ENCODE data around the gene PSMG2.

PSMG2 gene

DNA sequence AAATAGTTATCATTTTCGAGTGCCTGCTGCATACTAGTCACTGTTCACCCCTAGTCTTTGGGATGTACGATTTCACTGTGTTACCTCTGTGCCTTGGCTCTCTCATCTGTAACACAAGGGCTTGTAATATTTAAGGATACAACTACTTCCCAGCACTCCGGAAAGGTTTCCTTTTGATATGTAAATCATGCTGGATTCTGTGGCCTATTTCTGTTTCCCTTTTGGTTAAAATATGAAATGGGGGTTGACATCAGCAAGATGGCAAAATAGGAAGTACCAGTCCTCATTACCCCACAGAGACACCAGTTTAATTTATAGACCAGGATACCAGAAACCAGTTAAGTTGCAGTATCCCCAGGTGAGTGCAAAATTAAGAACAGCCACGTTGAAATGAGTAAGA is 23.5 kb downstream of the PSMG2 start:
- no peak for ATAC-seq
- no peak for TF ChIP-seq PPARA (CRISPR knock-in tag; IDR thresholded peaks at IDR 0.05; ENCODE audit: borderline replicate concordance)
- no peak for TF ChIP-seq CREB5 (CRISPR knock-in tag; IDR thresholded peaks at IDR 0.05; ENCODE audit: low read depth)
- no peak for TF ChIP-seq POU6F1 (CRISPR knock-in tag; IDR thresholded peaks at IDR 0.05; ENCODE audit: borderline replicate concordance, low read depth)

DNA sequence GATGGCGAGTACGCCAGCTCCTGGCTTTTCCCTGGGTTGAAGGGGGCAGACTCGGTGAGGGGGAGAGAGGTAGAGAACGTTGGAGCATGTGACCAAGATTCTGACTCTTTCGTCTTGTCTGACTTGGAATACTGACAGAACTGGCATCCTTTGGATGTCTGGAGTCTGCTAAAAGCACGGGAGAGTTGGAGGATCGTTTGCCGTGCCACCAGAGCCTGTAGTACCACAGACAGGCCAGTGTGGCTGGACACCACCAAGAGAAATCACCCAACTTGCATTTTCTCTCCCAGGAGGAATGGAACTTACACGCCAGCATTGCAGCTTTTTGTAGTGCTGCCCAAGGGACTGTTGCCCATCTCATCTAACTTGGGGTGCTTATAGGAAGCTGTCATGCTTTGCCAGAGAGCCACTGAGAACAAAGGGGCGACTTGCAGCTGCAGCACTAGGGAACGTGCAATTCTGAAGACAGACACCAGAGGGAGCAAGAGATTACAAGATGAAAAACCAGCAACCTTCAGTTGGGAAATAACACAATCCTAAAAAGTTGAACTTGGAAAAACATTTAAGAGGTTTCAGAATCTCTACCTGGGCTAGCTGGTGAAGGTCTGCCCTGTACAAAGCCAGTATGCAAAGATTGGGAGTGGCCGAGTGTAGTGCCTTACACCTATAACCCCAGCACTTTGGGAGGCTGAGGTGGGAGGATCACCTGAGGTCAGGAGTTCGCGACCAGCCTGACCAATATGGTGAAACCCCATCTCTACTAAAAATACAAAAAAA is 24.1 kb downstream of the PSMG2 start:
- peak; percentile 86 for ATAC-seq
- TF ChIP-seq, protein P1, sequence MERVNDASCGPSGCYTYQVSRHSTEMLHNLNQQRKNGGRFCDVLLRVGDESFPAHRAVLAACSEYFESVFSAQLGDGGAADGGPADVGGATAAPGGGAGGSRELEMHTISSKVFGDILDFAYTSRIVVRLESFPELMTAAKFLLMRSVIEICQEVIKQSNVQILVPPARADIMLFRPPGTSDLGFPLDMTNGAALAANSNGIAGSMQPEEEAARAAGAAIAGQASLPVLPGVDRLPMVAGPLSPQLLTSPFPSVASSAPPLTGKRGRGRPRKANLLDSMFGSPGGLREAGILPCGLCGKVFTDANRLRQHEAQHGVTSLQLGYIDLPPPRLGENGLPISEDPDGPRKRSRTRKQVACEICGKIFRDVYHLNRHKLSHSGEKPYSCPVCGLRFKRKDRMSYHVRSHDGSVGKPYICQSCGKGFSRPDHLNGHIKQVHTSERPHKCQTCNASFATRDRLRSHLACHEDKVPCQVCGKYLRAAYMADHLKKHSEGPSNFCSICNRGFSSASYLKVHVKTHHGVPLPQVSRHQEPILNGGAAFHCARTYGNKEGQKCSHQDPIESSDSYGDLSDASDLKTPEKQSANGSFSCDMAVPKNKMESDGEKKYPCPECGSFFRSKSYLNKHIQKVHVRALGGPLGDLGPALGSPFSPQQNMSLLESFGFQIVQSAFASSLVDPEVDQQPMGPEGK (CRISPR knock-in tag; IDR thresholded peaks at IDR 0.05; ENCODE audit: borderline replicate concordance) = no peak
- TF ChIP-seq BACH2 (CRISPR knock-in tag; IDR thresholded peaks at IDR 0.05; ENCODE audit: borderline replicate concordance) (no peak), ZNF70 (CRISPR knock-in tag; IDR thresholded peaks at IDR 0.05) (no peak), ESRRG (CRISPR knock-in tag; IDR thresholded peaks at IDR 0.05) (no peak), ZC3H10 (CRISPR knock-in tag; IDR thresholded peaks at IDR 0.05) (no peak), CREB5 (CRISPR knock-in tag; IDR thresholded peaks at IDR 0.05; ENCODE audit: low read depth) (no peak), GLIS3 (CRISPR knock-in tag; IDR thresholded peaks at IDR 0.05) (no peak), RARB (CRISPR knock-in tag; IDR thresholded peaks at IDR 0.05) (no peak), ZFP30 (CRISPR knock-in tag; IDR thresholded peaks at IDR 0.05) (no peak), ZFP3 (CRISPR knock-in tag; IDR thresholded peaks at IDR 0.05) (no peak), TCF4 (CRISPR knock-in tag; IDR thresholded peaks at IDR 0.05; ENCODE audit: borderline replicate concordance) (no peak), ZNF8 (CRISPR knock-in tag; IDR thresholded peaks at IDR 0.05) (no peak), SNAI2 (CRISPR knock-in tag; IDR thresholded peaks at IDR 0.05) (no peak), CSDC2 (CRISPR knock-in tag; IDR thresholded peaks at IDR 0.05) (no peak), POU6F1 (CRISPR knock-in tag; IDR thresholded peaks at IDR 0.05; ENCODE audit: borderline replicate concordance, low read depth) (no peak), PPARA (CRISPR knock-in tag; IDR thresholded peaks at IDR 0.05; ENCODE audit: borderline replicate concordance) (no peak), TOX (CRISPR knock-in tag; IDR thresholded peaks at IDR 0.05; ENCODE audit: borderline replicate concordance) (no peak), ZNF565 (CRISPR knock-in tag; conservative IDR thresholded peaks at IDR 0.05; ENCODE audit: low read depth) (no peak)
- TF ChIP-seq, protein P2, sequence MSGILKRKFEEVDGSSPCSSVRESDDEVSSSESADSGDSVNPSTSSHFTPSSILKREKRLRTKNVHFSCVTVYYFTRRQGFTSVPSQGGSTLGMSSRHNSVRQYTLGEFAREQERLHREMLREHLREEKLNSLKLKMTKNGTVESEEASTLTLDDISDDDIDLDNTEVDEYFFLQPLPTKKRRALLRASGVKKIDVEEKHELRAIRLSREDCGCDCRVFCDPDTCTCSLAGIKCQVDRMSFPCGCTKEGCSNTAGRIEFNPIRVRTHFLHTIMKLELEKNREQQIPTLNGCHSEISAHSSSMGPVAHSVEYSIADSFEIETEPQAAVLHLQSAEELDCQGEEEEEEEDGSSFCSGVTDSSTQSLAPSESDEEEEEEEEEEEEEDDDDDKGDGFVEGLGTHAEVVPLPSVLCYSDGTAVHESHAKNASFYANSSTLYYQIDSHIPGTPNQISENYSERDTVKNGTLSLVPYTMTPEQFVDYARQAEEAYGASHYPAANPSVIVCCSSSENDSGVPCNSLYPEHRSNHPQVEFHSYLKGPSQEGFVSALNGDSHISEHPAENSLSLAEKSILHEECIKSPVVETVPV (CRISPR knock-in tag; IDR thresholded peaks at IDR 0.05) = no peak
- TF ChIP-seq, protein P3, sequence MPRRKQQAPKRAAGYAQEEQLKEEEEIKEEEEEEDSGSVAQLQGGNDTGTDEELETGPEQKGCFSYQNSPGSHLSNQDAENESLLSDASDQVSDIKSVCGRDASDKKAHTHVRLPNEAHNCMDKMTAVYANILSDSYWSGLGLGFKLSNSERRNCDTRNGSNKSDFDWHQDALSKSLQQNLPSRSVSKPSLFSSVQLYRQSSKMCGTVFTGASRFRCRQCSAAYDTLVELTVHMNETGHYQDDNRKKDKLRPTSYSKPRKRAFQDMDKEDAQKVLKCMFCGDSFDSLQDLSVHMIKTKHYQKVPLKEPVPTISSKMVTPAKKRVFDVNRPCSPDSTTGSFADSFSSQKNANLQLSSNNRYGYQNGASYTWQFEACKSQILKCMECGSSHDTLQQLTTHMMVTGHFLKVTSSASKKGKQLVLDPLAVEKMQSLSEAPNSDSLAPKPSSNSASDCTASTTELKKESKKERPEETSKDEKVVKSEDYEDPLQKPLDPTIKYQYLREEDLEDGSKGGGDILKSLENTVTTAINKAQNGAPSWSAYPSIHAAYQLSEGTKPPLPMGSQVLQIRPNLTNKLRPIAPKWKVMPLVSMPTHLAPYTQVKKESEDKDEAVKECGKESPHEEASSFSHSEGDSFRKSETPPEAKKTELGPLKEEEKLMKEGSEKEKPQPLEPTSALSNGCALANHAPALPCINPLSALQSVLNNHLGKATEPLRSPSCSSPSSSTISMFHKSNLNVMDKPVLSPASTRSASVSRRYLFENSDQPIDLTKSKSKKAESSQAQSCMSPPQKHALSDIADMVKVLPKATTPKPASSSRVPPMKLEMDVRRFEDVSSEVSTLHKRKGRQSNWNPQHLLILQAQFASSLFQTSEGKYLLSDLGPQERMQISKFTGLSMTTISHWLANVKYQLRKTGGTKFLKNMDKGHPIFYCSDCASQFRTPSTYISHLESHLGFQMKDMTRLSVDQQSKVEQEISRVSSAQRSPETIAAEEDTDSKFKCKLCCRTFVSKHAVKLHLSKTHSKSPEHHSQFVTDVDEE (CRISPR knock-in tag; IDR thresholded peaks at IDR 0.05) = no peak
